GM18526 (cell line): Measurements from ENCODE around the gene SNX7.

Experiments
- POLR2A ChIP-seq: IDR thresholded peaks from 3 replicates; pipeline ENCODE4 v1.6.1; 2011; ENCODE audit not compliant: insufficient read length; ENCODE audit errors: extremely low read depth

SNX7 gene

GRCh38 chr1:98681812-98682211 lies 20.3 kb downstream of the SNX7 start:
- TF ChIP-seq POLR2A: no peak

- TF ChIP-seq POLR2A: no peak
Observed at GRCh38 chr1:98688110-98688739, 26.7 kb downstream of the SNX7 start.

GRCh38 chr1:98690576-98690975 lies 29.1 kb downstream of the SNX7 start:
- TF ChIP-seq POLR2A: no peak

- no peak for TF ChIP-seq POLR2A
Observed at GRCh38 chr1:98692482-98692881, 31.0 kb downstream of the SNX7 start.

- no peak for TF ChIP-seq POLR2A
Observed at GRCh38 chr1:98693385-98693784, 31.9 kb downstream of the SNX7 start.

GRCh38 chr1:98696077-98696476 lies 34.6 kb downstream of the SNX7 start:
- TF ChIP-seq POLR2A: no peak

- no peak for TF ChIP-seq POLR2A
Observed at GRCh38 chr1:98697781-98698180, 36.3 kb downstream of the SNX7 start.

- TF ChIP-seq POLR2A: no peak
Observed at GRCh38 chr1:98698625-98699024, 37.1 kb downstream of the SNX7 start.

- TF ChIP-seq POLR2A: no peak
Observed at GRCh38 chr1:98700228-98700627, 38.7 kb downstream of the SNX7 start.

- no peak for TF ChIP-seq POLR2A
Observed at GRCh38 chr1:98702976-98703375, 41.5 kb downstream of the SNX7 start.

- no peak for TF ChIP-seq POLR2A
Observed at GRCh38 chr1:98704474-98704873, 43.0 kb downstream of the SNX7 start.

- no peak for TF ChIP-seq POLR2A
Observed at GRCh38 chr1:98704971-98705370, 43.5 kb downstream of the SNX7 start.

GRCh38 chr1:98705591-98705990 lies 44.1 kb downstream of the SNX7 start:
- no peak for TF ChIP-seq POLR2A

GRCh38 chr1:98706173-98706843 lies 44.8 kb downstream of the SNX7 start:
- TF ChIP-seq POLR2A: no peak

- TF ChIP-seq POLR2A: no peak
Observed at GRCh38 chr1:98707556-98707955, 46.0 kb downstream of the SNX7 start.

GRCh38 chr1:98709906-98710305 lies 48.4 kb downstream of the SNX7 start:
- no peak for TF ChIP-seq POLR2A

GRCh38 chr1:98723574-98723973 lies 62.1 kb downstream of the SNX7 start:
- TF ChIP-seq POLR2A: no peak

- no peak for TF ChIP-seq POLR2A
Observed at GRCh38 chr1:98732985-98733781, 71.7 kb downstream of the SNX7 start.
